Type B pancreatic cell (in vitro differentiated cells): ENCODE results near the gene FAHD2B. TPM values are rescaled to one million over a fixed set of nuclear protein-coding genes. Genes with fewer than 3 reads are reported as not detected.
"Not testable (repeated sequence)": the region's sequence is repeated elsewhere in the genome, so short reads cannot be mapped to it uniquely, and the experiment has no call there.

Source experiments
- DNase-seq: peaks from one replicate; pipeline ENCODE4 v3.0.0; 2021; ENCODE audit warnings: mixed read lengths; ENCODE audit not compliant: unreplicated experiment; ENCODE audit errors: extremely low spot score
- H3K27ac Mint-ChIP-seq: 2 replicates; pipeline ENCODE4 v1.8.0; 2021; ENCODE audit warnings: mild to moderate bottlenecking, mixed read lengths
- H3K27me3 Mint-ChIP-seq: 2 replicates; pipeline ENCODE4 v1.8.0; 2021; ENCODE audit warnings: mixed read lengths
- H3K36me3 Mint-ChIP-seq: 2 replicates; pipeline ENCODE4 v1.8.0; 2021; ENCODE audit warnings: mixed read lengths
- H3K4me1 Mint-ChIP-seq: one replicate; pipeline ENCODE4 v1.8.0; 2021; ENCODE audit warnings: mixed read lengths; ENCODE audit not compliant: unreplicated experiment
- H3K4me3 Mint-ChIP-seq: 2 replicates; pipeline ENCODE4 v1.8.0; 2021; ENCODE audit warnings: mild to moderate bottlenecking, mixed read lengths
- H3K9me3 Mint-ChIP-seq: 2 replicates; pipeline ENCODE4 v1.8.0; 2021; ENCODE audit warnings: mixed read lengths
- total RNA-seq: library from RNA; stranded (reverse); gene quantifications from 2 replicates; pipeline ENCODE4 v1.2.1, GENCODE V29; 2021; ENCODE audit warnings: low replicate concordance
- TF ChIP-seq, protein P1 (sequence below): fragments of 200-600 bp; sonication (generic); conservative IDR thresholded peaks from 2 replicates; pipeline ENCODE4 v1.5.0; 2021; ENCODE audit warnings: antibody characterized with exemption, mild to moderate bottlenecking

FAHD2B gene
- total RNA-seq, 1 donor from 2014 or later = 31.8 TPM

DNA sequence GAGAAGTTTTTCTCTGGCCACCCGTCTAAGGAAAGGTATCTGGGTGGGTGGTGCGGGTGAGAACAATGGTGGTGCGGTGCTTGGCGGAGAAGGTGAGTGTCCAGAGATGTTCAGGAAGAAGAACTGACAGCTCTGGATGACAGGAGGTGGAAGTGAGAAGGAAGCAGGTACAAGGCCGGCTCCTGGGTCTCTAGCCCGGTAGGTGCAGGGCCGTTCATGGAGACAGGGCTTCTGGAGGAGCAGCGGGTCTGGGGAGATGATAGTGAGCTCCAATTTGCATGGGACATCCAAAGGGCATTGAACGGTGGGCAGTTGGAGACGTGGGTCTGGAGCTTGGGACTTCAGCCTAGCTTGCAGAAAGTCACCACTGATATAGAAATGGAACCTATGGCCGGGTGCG, 979 bp upstream of the FAHD2B start:
- TF ChIP-seq, protein P1, sequence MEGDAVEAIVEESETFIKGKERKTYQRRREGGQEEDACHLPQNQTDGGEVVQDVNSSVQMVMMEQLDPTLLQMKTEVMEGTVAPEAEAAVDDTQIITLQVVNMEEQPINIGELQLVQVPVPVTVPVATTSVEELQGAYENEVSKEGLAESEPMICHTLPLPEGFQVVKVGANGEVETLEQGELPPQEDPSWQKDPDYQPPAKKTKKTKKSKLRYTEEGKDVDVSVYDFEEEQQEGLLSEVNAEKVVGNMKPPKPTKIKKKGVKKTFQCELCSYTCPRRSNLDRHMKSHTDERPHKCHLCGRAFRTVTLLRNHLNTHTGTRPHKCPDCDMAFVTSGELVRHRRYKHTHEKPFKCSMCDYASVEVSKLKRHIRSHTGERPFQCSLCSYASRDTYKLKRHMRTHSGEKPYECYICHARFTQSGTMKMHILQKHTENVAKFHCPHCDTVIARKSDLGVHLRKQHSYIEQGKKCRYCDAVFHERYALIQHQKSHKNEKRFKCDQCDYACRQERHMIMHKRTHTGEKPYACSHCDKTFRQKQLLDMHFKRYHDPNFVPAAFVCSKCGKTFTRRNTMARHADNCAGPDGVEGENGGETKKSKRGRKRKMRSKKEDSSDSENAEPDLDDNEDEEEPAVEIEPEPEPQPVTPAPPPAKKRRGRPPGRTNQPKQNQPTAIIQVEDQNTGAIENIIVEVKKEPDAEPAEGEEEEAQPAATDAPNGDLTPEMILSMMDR = no peak
- Mint-ChIP-seq H3K27ac (peak overlapping the region; percentile 74), H3K9me3 (peaks cover 4% of the 10 kb centered on the region), H3K4me1 (peaks cover 7% of the 10 kb centered on the region), H3K27me3 (no peaks in the 10 kb centered on the region), H3K4me3 (peak overlapping the region; percentile 85), H3K36me3 (no peaks in the 10 kb centered on the region)
- no peak for DNase-seq

DNA sequence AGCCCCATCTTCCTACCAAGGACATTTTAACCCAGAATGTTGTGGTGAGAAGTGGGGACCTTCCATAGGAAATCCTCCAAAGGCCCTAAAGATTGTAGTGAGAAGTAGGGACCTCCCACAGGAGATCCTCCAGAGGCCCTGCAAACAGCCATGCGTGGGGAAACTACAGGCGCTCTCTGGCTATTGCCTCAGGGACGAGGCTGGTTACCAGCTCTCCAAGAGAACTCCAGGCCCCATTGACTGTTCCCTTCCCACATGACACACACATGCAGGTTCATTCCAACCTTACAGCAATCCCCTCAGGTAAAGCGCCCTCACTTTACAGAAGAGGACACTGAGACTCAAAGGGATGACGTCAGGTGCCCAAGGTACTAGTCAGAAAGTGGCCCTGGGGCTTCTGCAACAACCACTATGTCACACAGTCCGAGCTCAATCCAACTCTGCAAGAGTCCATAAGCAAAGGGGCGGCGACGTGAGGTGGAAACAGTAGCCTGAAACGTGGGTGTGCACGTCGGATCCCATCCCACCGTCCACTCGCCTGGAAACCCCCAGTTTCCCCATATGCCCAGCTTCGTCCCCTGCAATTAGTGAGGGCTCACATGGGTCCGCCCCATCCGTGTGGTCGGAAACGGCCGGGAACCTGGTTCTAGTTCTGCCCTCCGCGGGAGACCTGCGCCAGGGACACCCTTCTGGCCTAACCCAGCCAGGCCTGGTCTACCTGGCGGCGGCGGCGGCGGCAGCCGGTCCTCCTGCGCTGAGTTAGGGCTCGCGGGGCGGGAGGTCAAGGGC, 505 bp downstream of the FAHD2B start:
- not testable (repeated sequence) for H3K36me3 Mint-ChIP-seq, DNase-seq

GRCh38 chr2:97092946-97093345, 1.7 kb downstream of the FAHD2B start:
- H3K27me3 Mint-ChIP-seq, H3K27ac Mint-ChIP-seq, H3K9me3 Mint-ChIP-seq, H3K4me1 Mint-ChIP-seq, H3K4me3 Mint-ChIP-seq, H3K36me3 Mint-ChIP-seq, DNase-seq: not testable (repeated sequence)

More for the DNA sequence above, 505 bp downstream of the FAHD2B start:
- peak overlapping the region; percentile 52 for H3K4me3 Mint-ChIP-seq
- not testable (repeated sequence) for H3K9me3 Mint-ChIP-seq, H3K27me3 Mint-ChIP-seq, H3K27ac Mint-ChIP-seq, H3K4me1 Mint-ChIP-seq

- not testable (repeated sequence) for H3K9me3 Mint-ChIP-seq, H3K27me3 Mint-ChIP-seq, DNase-seq, H3K4me1 Mint-ChIP-seq, H3K27ac Mint-ChIP-seq, H3K4me3 Mint-ChIP-seq, H3K36me3 Mint-ChIP-seq
Observed at GRCh38 chr2:97088706-97089105, 6.0 kb downstream of the FAHD2B start.

- not testable (repeated sequence) for H3K27ac Mint-ChIP-seq, H3K27me3 Mint-ChIP-seq
Observed at GRCh38 chr2:97085093-97085492, 9.6 kb downstream of the FAHD2B start.

DNA sequence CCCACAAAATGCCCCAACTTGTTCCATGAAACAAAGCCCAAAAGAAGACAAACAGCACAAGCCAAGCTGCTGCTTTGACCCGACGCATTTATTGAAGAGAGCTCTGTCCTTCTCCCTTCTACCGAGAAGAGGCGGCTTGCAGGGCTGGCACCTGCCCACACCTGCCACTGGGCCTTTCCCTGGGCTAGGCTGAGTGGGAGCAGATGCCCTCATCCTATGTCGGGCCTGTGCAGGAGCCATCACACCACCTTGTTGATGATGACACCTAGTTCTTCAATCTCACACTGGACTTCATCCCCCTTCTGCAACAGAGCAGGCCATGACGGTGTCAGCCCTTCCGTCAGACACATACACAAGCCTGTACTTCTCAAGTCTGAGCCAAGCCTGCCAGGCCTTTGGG, 11.2 kb downstream of the FAHD2B start:
- not testable (repeated sequence) for H3K4me3 Mint-ChIP-seq, H3K27me3 Mint-ChIP-seq, H3K36me3 Mint-ChIP-seq, H3K4me1 Mint-ChIP-seq, H3K27ac Mint-ChIP-seq, DNase-seq, H3K9me3 Mint-ChIP-seq

More at GRCh38 chr2:97085093-97085492, 9.6 kb downstream of the FAHD2B start:
- H3K4me3 Mint-ChIP-seq, DNase-seq, H3K36me3 Mint-ChIP-seq, H3K4me1 Mint-ChIP-seq, H3K9me3 Mint-ChIP-seq: not testable (repeated sequence)

- H3K9me3 Mint-ChIP-seq, H3K27me3 Mint-ChIP-seq, H3K27ac Mint-ChIP-seq, H3K36me3 Mint-ChIP-seq, H3K4me1 Mint-ChIP-seq, H3K4me3 Mint-ChIP-seq, DNase-seq: not testable (repeated sequence)
- TF ChIP-seq, protein P1 = peak; percentile 34
Observed at GRCh38 chr2:97082206-97082605, 12.5 kb downstream of the FAHD2B start.

GRCh38 chr2:97080855-97081254, 13.8 kb downstream of the FAHD2B start:
- not testable (repeated sequence) for H3K4me3 Mint-ChIP-seq, H3K4me1 Mint-ChIP-seq, DNase-seq, H3K9me3 Mint-ChIP-seq, H3K36me3 Mint-ChIP-seq, H3K27ac Mint-ChIP-seq, H3K27me3 Mint-ChIP-seq

DNA sequence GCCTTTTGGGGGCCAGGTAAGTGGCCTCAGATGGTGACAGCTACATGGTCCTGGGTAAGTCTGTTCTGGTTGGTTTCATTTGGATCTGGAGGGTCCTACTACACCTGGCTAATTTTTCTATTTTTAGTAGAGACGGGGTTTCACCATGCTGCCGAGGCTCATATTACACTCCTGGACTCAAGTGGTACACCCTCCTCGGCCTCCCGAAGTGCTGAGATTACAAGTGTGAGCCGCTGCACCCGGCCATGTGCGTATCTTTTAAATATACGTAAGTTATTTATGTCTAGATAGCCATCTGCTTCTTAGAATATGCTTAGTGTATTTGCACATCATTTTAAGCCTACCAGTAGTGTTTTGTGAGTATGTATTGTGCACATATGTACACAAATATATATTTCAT, 17.5 kb downstream of the FAHD2B start:
- not testable (repeated sequence) for H3K36me3 Mint-ChIP-seq, H3K4me3 Mint-ChIP-seq, H3K27ac Mint-ChIP-seq, H3K27me3 Mint-ChIP-seq, H3K9me3 Mint-ChIP-seq, H3K4me1 Mint-ChIP-seq, DNase-seq

GRCh38 chr2:97070915-97071314, 23.8 kb downstream of the FAHD2B start:
- not testable (repeated sequence) for H3K27me3 Mint-ChIP-seq, H3K9me3 Mint-ChIP-seq, H3K4me1 Mint-ChIP-seq, H3K4me3 Mint-ChIP-seq, H3K36me3 Mint-ChIP-seq, DNase-seq, H3K27ac Mint-ChIP-seq

DNA sequence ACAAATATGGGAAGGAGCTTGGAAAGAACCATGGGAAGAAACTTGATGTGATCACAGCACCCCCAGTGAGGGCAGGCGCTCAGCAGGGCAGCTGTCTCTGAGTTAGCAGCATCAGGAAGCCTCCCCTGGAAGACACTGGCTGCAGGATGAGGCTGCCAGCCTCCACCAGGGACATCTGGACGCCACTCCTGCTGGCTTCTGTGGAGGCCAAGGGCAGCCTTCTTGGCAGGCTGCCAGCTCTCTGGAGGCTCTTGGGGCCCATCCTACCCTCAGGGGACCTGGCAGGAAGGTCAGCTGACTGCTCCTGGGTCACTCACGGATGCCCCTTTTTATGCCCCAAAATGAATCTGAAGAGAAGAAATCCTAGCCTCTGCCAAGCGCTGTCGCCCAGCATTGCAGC, 26.0 kb downstream of the FAHD2B start:
- H3K36me3 Mint-ChIP-seq, DNase-seq, H3K9me3 Mint-ChIP-seq, H3K4me3 Mint-ChIP-seq, H3K27ac Mint-ChIP-seq, H3K4me1 Mint-ChIP-seq: not testable (repeated sequence)
- H3K27me3 Mint-ChIP-seq = peaks cover 16% of the 10 kb centered on the region
